PFSK-1 (cell line): ENCODE results near the gene ZMAT5.

Experiments used
- FOXP2 ChIP-seq: optimal IDR thresholded peaks from 2 replicates; pipeline ENCODE3; 2011; ENCODE audit warnings: borderline replicate concordance, control low read depth, inconsistent platforms; ENCODE audit not compliant: insufficient read depth; ENCODE audit errors: extremely low read length, extremely low read depth
- POLR2AphosphoS5 ChIP-seq: IDR thresholded peaks from 2 replicates; pipeline ENCODE4 v1.6.1; 2012; ENCODE audit warnings: low read depth, mild to moderate bottlenecking, control low read depth, low read length, moderate library complexity
- SIN3A ChIP-seq: IDR thresholded peaks from 2 replicates; pipeline ENCODE4 v1.6.1; 2012; ENCODE audit warnings: mild to moderate bottlenecking, low read length, moderate library complexity, borderline replicate concordance; ENCODE audit not compliant: insufficient read depth
- TAF1 ChIP-seq: IDR thresholded peaks from 2 replicates; pipeline ENCODE4 v1.6.1; 2012; ENCODE audit warnings: low read length, control low read depth, borderline replicate concordance; ENCODE audit not compliant: insufficient read depth
- TF ChIP-seq, protein P1 (sequence below), 2 experiments: IDR thresholded peaks; 2 replicates each; pipeline versions ENCODE4 v1.6.1 to v1.8.0; 2011 to 2012; ENCODE audit warnings: low read depth in 2 of 2, low read length in 2 of 2, control low read depth in 1 of 2, inconsistent platforms in 1 of 2, mild to moderate bottlenecking in 1 of 2, moderate library complexity in 1 of 2; ENCODE audit not compliant: insufficient read depth in 1 of 2

The ZMAT5 gene

DNA sequence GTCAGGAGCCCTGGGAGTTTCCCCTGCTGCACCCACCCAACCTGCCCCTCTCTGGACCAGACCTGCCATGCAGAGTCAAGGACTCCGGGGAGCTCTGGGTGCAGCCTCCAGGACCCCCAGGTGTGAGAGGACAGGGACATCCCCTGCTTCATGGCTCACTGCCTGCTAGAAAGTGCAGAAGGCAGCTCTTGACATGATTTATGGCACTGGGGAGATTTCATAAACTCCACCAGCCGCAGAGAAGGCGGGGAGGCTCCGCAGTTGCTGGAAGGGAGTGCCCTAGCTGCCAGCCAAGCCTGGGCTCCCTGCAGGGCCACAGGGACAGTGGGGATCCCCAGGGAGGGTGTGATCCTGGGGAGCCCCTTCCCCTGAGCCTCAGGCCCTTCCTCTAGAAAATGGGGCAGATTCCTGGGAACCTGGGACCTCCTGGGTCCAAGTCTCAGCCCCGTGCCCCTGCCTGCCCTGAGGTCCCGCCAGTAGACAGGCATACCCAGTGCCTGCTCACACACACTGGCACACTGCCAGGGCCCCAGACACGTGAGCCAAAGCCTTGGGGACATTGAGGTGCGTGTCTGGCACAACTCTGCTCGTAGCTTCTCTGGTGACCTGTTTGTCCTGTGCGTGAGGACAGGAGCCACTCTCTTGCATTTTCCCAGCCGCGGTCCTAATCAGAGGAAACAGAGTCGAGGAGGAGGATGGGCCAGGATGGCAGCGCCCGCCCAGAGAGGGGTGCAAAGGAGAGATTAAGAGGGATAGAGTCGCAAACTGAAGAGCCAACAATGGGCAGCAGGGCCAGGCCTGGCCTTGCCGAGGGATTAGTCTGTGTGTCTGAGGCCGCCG, 33.2 kb downstream of the ZMAT5 start:
- TF ChIP-seq SIN3A (no peak), FOXP2 (no peak), TAF1 (no peak), POLR2AphosphoS5 (no peak)
- TF ChIP-seq, protein P1, sequence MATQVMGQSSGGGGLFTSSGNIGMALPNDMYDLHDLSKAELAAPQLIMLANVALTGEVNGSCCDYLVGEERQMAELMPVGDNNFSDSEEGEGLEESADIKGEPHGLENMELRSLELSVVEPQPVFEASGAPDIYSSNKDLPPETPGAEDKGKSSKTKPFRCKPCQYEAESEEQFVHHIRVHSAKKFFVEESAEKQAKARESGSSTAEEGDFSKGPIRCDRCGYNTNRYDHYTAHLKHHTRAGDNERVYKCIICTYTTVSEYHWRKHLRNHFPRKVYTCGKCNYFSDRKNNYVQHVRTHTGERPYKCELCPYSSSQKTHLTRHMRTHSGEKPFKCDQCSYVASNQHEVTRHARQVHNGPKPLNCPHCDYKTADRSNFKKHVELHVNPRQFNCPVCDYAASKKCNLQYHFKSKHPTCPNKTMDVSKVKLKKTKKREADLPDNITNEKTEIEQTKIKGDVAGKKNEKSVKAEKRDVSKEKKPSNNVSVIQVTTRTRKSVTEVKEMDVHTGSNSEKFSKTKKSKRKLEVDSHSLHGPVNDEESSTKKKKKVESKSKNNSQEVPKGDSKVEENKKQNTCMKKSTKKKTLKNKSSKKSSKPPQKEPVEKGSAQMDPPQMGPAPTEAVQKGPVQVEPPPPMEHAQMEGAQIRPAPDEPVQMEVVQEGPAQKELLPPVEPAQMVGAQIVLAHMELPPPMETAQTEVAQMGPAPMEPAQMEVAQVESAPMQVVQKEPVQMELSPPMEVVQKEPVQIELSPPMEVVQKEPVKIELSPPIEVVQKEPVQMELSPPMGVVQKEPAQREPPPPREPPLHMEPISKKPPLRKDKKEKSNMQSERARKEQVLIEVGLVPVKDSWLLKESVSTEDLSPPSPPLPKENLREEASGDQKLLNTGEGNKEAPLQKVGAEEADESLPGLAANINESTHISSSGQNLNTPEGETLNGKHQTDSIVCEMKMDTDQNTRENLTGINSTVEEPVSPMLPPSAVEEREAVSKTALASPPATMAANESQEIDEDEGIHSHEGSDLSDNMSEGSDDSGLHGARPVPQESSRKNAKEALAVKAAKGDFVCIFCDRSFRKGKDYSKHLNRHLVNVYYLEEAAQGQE (IDR thresholded peaks at IDR 0.05; ENCODE audit: insufficient read depth in 1 of 2, low read depth in 2 of 2, low read length in 2 of 2): no peak

GRCh38 chr22:29732883-29733282, 33.9 kb downstream of the ZMAT5 start:
- TF ChIP-seq FOXP2: no peak
- TF ChIP-seq, protein P1 (IDR thresholded peaks at IDR 0.05; ENCODE audit: insufficient read depth in 1 of 2, low read depth in 2 of 2, low read length in 2 of 2): no peak

GRCh38 chr22:29731058-29731850, 35.6 kb downstream of the ZMAT5 start:
- no peak for TF ChIP-seq TAF1
- TF ChIP-seq SIN3A: no peak
- TF ChIP-seq POLR2AphosphoS5: no peak
- TF ChIP-seq, protein P1 (IDR thresholded peaks at IDR 0.05; ENCODE audit: insufficient read depth in 1 of 2, low read depth in 2 of 2, low read length in 2 of 2): no peak
- no peak for TF ChIP-seq FOXP2

DNA sequence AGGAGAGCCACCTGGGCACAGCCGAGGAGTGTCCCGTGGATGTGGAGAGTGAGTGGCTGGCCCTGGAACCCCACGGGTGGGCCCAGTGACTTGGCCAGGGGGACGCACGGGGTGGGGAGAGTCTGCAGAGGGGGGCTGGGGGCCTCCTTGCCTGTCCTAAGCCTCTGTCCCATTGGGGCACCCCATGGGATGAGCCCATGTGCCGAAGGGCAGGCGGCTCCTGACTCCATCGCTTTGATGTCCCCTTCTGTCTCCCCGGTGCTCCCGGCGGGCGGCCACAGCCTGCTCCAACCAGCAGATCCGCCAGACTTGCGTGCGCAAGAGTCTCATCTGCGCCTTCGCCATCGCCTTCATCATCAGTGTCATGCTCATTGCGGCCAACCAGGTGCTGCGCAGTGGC, 37.6 kb downstream of the ZMAT5 start:
- TF ChIP-seq, protein P1 (IDR thresholded peaks at IDR 0.05; ENCODE audit: insufficient read depth in 1 of 2, low read depth in 2 of 2, low read length in 2 of 2): no peak
- TF ChIP-seq POLR2AphosphoS5: no peak
